ENCODE data around the gene LPIN1.

LPIN1 gene

GRCh38 chr2:11869391-11869991 is 123.1 kb downstream of the LPIN1 start:
- no peak for DNase-seq

DNA sequence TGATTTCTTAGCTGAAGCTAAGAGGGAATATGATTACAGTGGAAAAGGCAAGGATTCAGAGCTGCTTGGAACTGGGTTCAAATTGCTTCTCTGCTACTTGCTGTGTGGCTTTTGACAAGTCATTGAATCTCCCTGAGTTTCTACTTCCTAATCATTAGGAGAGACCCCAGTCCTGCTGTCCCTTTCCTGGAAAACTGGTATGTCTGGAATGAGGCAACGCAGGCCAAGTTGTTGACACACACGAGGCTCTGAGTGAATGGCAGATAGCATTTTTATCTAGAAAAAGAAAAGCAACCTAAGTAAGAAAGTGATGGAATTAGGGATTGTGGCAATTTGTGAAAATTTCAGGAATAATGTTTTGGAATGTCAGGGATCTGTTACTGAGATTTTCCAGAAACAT is 123.6 kb downstream of the LPIN1 start:
- no peak for DNase-seq

DNA sequence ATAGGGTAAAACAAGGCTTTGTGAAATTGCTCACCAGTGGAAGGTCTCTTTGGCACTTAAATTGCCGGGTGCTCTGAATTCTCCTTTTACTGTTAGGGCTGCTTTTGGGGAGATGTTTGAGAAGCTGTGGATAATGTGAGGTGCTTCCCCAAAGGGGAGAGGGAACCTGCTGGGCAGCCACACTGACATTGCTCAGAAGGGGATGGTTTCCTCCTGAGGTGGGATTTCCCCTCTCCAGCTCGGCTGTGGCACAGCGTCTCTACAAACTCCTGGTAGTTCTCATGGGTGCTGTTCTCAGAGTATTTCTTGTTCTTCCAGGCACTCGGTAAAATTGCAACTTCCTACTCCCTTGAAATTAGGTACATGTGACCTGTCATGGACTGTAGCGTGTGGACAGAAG is 124.2 kb downstream of the LPIN1 start:
- DNase-seq, result no peak

GRCh38 chr2:11871421-11871820 is 125.0 kb downstream of the LPIN1 start:
- no peak for DNase-seq

GRCh38 chr2:11872247-11872947 is 126.0 kb downstream of the LPIN1 start:
- DNase-seq, result peak; percentile 76

DNA sequence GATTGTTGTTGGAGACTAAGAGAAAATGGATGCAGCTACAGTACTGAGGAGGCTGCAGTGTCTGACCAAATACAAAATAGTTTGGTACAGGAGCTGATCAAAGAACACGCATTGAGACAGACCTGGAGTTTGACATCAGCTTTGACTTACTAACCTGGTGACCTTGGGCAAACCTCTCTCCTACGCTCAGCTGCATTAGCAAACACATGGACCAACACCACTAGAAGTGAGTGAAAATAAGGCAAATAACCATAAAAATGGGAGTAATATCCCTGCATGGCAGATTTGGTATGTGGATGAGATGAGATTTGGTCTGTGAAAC is 126.5 kb downstream of the LPIN1 start:
- peak; percentile 73 for DNase-seq

DNA sequence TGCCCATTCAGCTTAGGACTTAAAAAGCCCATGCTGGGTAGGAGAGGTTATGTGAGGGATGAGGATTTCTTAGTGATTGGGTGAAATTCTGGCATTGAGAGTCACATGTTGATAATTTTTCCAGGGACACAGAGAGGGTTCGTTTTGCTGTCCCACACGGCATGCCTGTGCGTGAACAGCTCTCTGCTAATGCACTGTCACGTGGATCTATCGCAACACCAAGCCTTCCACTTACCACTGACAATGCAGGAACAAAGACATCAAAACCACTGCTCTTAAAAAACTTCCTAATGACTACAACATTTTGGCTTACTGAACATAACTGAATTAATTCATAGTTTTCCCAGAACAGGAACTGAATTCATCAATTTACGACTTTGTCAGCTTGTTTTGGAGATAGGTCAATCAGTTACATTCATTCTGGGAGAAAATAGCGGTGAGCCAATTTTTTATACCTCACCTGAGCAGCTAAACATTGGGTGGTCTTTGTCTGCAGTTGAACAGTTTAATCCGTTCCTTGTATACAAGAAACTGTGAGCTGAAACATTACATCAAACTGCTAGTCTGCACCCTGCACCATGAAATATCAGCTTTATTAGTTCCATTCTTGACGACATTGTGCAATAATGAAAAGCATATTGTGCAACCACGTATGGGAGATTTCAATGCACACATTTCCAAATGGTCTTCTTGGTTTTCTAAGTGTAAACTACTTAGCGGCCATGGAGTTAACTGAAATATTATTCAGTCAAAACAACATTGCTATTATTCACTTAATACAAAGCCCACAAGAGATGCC is 127.1 kb downstream of the LPIN1 start:
- no peak for DNase-seq

DNA sequence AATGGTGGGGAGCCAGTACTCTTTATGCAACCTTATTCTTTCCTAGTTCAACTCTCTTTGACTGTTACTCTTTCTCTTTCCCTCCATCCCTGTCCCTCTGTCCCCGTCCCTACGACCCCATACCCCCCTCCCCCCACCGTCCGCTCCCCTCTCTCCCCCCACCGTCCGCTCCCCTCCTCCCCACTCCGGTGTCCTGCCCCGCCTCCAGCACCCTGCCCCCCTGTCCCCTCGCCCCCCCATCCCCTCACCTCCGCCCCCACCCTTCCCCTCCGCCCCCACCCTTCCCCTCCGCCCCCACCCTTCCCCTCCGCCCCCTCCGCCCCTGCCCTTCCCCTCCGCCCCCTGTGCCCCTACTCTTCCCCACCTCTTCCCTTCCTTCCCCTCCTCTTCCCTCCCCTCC is 128.4 kb downstream of the LPIN1 start:
- DNase-seq, result no peak

- no peak for DNase-seq
Observed at GRCh38 chr2:11875481-11875880, 129.0 kb downstream of the LPIN1 start.

DNA sequence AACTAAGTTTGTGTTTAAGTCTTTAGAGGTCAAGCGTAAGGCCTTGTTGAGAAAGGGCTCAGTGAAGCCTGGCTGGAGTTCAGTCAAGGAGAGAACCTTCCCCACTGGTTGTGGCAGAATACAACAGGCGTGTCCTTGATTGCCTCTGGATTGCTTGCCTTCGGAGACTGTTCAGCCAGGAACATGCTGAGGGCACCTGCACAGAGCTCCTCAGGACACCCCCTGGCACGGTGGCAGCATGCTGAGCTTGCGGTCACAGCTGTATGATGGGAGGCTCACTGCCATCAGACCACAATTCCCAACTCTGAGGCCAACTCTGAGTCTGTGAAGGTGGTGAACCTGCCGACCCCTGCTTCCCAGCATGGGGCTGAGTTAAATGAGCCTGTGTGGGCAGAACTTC is 130.0 kb downstream of the LPIN1 start:
- DNase-seq, result no peak

- no peak for DNase-seq
Observed at GRCh38 chr2:11876889-11877288, 130.5 kb downstream of the LPIN1 start.
